Sigmoid colon (tissue), 3 donors: Measurements from ENCODE around the gene OLFML1.

Experiments
- POLR2A ChIP-seq, 2 donors: fragments of 450-650 bp; IDR thresholded peaks; one replicate each; pipeline ENCODE4 v1.6.1; 2016; ENCODE audit warnings: antibody characterized with exemption in 2 of 2, mild to moderate bottlenecking in 2 of 2, moderate library complexity in 2 of 2
- TF ChIP-seq, protein P1 (sequence below), 4 experiments: fragments of 450-650 bp in 3 of 4; fragments of 200-600 bp in 1 of 4; IDR thresholded peaks; one replicate each; pipeline ENCODE4 v1.5.1; 2016 to 2019; ENCODE audit warnings: antibody characterized with exemption in 4 of 4, mild to moderate bottlenecking in 3 of 4, moderate library complexity in 2 of 4

GRCh38 chr11:7551571-7551970, 66.3 kb downstream of the OLFML1 start:
- TF ChIP-seq, protein P1, sequence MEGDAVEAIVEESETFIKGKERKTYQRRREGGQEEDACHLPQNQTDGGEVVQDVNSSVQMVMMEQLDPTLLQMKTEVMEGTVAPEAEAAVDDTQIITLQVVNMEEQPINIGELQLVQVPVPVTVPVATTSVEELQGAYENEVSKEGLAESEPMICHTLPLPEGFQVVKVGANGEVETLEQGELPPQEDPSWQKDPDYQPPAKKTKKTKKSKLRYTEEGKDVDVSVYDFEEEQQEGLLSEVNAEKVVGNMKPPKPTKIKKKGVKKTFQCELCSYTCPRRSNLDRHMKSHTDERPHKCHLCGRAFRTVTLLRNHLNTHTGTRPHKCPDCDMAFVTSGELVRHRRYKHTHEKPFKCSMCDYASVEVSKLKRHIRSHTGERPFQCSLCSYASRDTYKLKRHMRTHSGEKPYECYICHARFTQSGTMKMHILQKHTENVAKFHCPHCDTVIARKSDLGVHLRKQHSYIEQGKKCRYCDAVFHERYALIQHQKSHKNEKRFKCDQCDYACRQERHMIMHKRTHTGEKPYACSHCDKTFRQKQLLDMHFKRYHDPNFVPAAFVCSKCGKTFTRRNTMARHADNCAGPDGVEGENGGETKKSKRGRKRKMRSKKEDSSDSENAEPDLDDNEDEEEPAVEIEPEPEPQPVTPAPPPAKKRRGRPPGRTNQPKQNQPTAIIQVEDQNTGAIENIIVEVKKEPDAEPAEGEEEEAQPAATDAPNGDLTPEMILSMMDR (IDR thresholded peaks at IDR 0.05), result no peak
- TF ChIP-seq POLR2A (IDR thresholded peaks at IDR 0.05), result no peak
